NT2/D1 (cell line): ENCODE results near the gene BFSP1.

Experiments
- DNase-seq: peaks from one replicate; pipeline ENCODE4 v3.0.0-alpha.2; 2011; ENCODE audit warnings: low read depth, low spot score
- H3K27me3 ChIP-seq: 2 replicates; pipeline ENCODE4 v1.6.0; 2011; ENCODE audit warnings: mild to moderate bottlenecking; ENCODE audit not compliant: insufficient read length, insufficient read depth
- H3K36me3 ChIP-seq: 2 replicates; pipeline ENCODE4 v1.6.1; 2011; ENCODE audit warnings: mild to moderate bottlenecking, low read length, mixed read lengths; ENCODE audit not compliant: insufficient read depth, insufficient read length
- H3K4me1 ChIP-seq: 2 replicates; pipeline ENCODE4 v1.5.1; 2011; ENCODE audit not compliant: insufficient read depth, insufficient read length
- H3K4me3 ChIP-seq: 2 replicates; pipeline ENCODE4 v1.5.1; 2011; ENCODE audit warnings: low read depth; ENCODE audit not compliant: insufficient read length
- H3K9ac ChIP-seq: 2 replicates; pipeline ENCODE4 v1.6.0; 2011; ENCODE audit warnings: low read depth; ENCODE audit not compliant: insufficient read length
- H3K9me3 ChIP-seq: 2 replicates; pipeline ENCODE4 v1.5.1; 2011; ENCODE audit warnings: mild to moderate bottlenecking, low read length; ENCODE audit not compliant: insufficient read depth
- SUZ12 ChIP-seq: IDR thresholded peaks from 2 replicates; pipeline ENCODE4 v1.6.1; 2011; ENCODE audit not compliant: insufficient read length, insufficient read depth; ENCODE audit errors: extremely low read depth
- YY1 ChIP-seq: IDR thresholded peaks from 2 replicates; pipeline ENCODE4 v1.6.1; 2011; ENCODE audit not compliant: insufficient read length, insufficient read depth
- ZNF274 ChIP-seq: IDR thresholded peaks from 2 replicates; pipeline ENCODE4 v1.6.1; 2011; ENCODE audit warnings: mild to moderate bottlenecking, low read depth, low read length

The BFSP1 gene

GRCh38 chr20:17446171-17446570 lies 85.0 kb downstream of the BFSP1 start:
- Histone ChIP-seq H3K9me3 (peaks cover 4% of the 10 kb centered on the region; the same call in 1 of the 2 replicates), H3K4me3 (no peak overlapping the region), H3K27me3 (no peaks in the 10 kb centered on the region), H3K4me1 (peaks cover 5% of the 10 kb centered on the region), H3K9ac (no peak overlapping the region), H3K36me3 (no peaks in the 10 kb centered on the region)
- TF ChIP-seq YY1 (no peak), ZNF274 (no peak), SUZ12 (no peak)
- no peak for DNase-seq

GRCh38 chr20:17445543-17445942 lies 85.6 kb downstream of the BFSP1 start:
- Histone ChIP-seq H3K9me3 (no peaks in the 10 kb centered on the region), H3K27me3 (no peaks in the 10 kb centered on the region), H3K9ac (no peak overlapping the region), H3K4me1 (peaks cover 5% of the 10 kb centered on the region), H3K36me3 (no peaks in the 10 kb centered on the region), H3K4me3 (no peak overlapping the region)
- no peak for DNase-seq
- TF ChIP-seq SUZ12 (no peak), ZNF274 (no peak), YY1 (no peak)

GRCh38 chr20:17444091-17444490 lies 87.1 kb downstream of the BFSP1 start:
- Histone ChIP-seq H3K4me1 (peaks cover 5% of the 10 kb centered on the region), H3K9ac (no peak overlapping the region), H3K27me3 (no peaks in the 10 kb centered on the region), H3K9me3 (no peaks in the 10 kb centered on the region), H3K4me3 (no peak overlapping the region), H3K36me3 (no peaks in the 10 kb centered on the region)
- TF ChIP-seq YY1 (no peak), ZNF274 (no peak), SUZ12 (no peak)
- DNase-seq: no peak
